Kidney (tissue), 14 donors: Measurements from ENCODE around the gene PSMD1. TPM values are rescaled to one million over a fixed set of nuclear protein-coding genes. Genes with fewer than 3 reads are reported as not detected.

ENCODE experiments used
- DNase-seq, 5 donors: peaks; one replicate each; pipeline ENCODE4 v3.0.0-alpha.2; 2013 to 2020
- FAIRE-seq: peaks from 2 replicates; lab custom pipeline; 2012; peaks lifted over from hg19 to GRCh38; lab: Jason Lieb, UNC
- H3K27ac ChIP-seq, 2 donors: one replicate each; pipeline ENCODE4 v1.7.0; 2013; ENCODE audit warnings: low read depth in 2 of 2, low read length in 2 of 2, inconsistent platforms in 1 of 2
- H3K27me3 ChIP-seq: one replicate; pipeline ENCODE4 v1.7.1; 2013; ENCODE audit warnings: low read length, inconsistent platforms; ENCODE audit not compliant: control insufficient read depth, insufficient read depth
- H3K36me3 ChIP-seq, 3 donors: one replicate each; pipeline versions ENCODE4 v1.7.0 to v1.7.1; 2013; ENCODE audit warnings: low read length in 3 of 3, control low read depth in 1 of 3, inconsistent platforms in 1 of 3; ENCODE audit not compliant: insufficient read depth in 3 of 3, control insufficient read depth in 2 of 3
- H3K4me1 ChIP-seq, 3 donors: one replicate each; pipeline versions ENCODE4 v1.7.0 to v1.7.1; 2013; ENCODE audit warnings: low read length in 3 of 3, inconsistent platforms in 1 of 3, low read depth in 1 of 3; ENCODE audit not compliant: control insufficient read depth in 2 of 3, insufficient read depth in 2 of 3
- H3K4me3 ChIP-seq, 3 donors: one replicate each; pipeline versions ENCODE4 v1.7.0 to v1.8.1; 2013; ENCODE audit warnings: low read length in 3 of 3, control low read depth in 1 of 3, inconsistent platforms in 1 of 3
- H3K9ac ChIP-seq, 3 donors: one replicate each; pipeline versions ENCODE4 v1.7.0 to v1.7.1; 2013; ENCODE audit warnings: low read length in 3 of 3, control low read depth in 1 of 3, inconsistent platforms in 1 of 3
- H3K9me3 ChIP-seq, 3 donors: one replicate each; pipeline versions ENCODE4 v1.7.0 to v1.7.1; 2013; ENCODE audit warnings: low read length in 3 of 3, control low read depth in 1 of 3, inconsistent platforms in 1 of 3; ENCODE audit not compliant: control insufficient read depth in 2 of 3, insufficient read depth in 1 of 3
- intact Hi-C: fragments of 100-400 bp; cut with DNase I; formaldehyde crosslinking; loops from one replicate; pipeline ENCODE4 v1.11.1; 2022
- polyA plus RNA-seq: library from polyadenylated mRNA; stranded (reverse); fragments of 350-450 nt; fragmentation: Illumina TruSeq; extraction: RNeasy Lipid Tissue Mini Kit (QIAGEN cat#74804); gene quantifications from one replicate; pipeline ENCODE4 v1.2.3, GENCODE V29; 2014; ENCODE audit warnings: low read depth, low replicate concordance; ENCODE audit not compliant: insufficient read depth
- total RNA-seq: library from RNA; stranded (reverse); fragmentation: NEBNext Ultra II Directional; extraction: Animal tissue kit (Norgen Biotek cat#: 25700); gene quantifications from one replicate; pipeline ENCODE4 v1.2.1, GENCODE V29; 2021
- TF ChIP-seq, protein P1 (sequence below): IDR thresholded peaks from 3 replicates; pipeline ENCODE4 v1.5.1; 2012; ENCODE audit warnings: mild to moderate bottlenecking, moderate library complexity, borderline replicate concordance; ENCODE audit not compliant: insufficient read depth; ENCODE audit errors: extremely low read depth
- donor health status: control.
- donor health status: control.
- donor health status: control.
- donor health status: control.
- donor health status: control.
- donor health status: DM: yes; HTN: yes; CAD: no.
- donor health status: Normal renal cell carcinoma (clear cell type).

PSMD1 gene
- total and polyA plus RNA-seq, 2 donors from 2014 or later, result 75.6 to 95.4 TPM

DNA sequence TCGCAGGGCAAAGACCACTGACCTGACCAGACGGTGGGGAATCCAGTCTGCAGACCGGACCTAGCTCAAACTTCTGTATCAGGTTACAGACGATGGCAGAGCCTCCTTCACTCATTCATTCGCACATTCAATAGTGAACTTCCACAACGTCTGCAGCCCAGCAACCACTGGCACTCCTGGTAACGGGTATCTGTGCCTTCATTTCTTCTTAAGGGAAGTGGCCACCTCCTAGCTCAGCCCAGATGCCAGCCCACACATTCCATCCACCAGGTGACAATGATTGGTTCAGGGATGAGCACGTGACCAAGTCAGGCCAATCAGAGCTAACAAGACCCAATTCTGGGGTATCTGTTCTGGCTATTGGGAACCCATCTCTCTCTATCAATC, 125.8 kb downstream of the PSMD1 start:
- FAIRE-seq (no peak), DNase-seq (no peak)
- TF ChIP-seq, protein P1, sequence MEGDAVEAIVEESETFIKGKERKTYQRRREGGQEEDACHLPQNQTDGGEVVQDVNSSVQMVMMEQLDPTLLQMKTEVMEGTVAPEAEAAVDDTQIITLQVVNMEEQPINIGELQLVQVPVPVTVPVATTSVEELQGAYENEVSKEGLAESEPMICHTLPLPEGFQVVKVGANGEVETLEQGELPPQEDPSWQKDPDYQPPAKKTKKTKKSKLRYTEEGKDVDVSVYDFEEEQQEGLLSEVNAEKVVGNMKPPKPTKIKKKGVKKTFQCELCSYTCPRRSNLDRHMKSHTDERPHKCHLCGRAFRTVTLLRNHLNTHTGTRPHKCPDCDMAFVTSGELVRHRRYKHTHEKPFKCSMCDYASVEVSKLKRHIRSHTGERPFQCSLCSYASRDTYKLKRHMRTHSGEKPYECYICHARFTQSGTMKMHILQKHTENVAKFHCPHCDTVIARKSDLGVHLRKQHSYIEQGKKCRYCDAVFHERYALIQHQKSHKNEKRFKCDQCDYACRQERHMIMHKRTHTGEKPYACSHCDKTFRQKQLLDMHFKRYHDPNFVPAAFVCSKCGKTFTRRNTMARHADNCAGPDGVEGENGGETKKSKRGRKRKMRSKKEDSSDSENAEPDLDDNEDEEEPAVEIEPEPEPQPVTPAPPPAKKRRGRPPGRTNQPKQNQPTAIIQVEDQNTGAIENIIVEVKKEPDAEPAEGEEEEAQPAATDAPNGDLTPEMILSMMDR, result no peak
- no peak overlapping the region for H3K9ac ChIP-seq
- no peak overlapping the region for H3K4me3 ChIP-seq
- peaks cover 0 to 7% (median 0%) of the 10 kb centered on the region in 3 donors for H3K4me1 ChIP-seq
- H3K27me3 ChIP-seq, result no peaks in the 10 kb centered on the region
- H3K36me3 ChIP-seq, result no peaks in the 10 kb centered on the region
- no peaks in the 10 kb centered on the region for H3K9me3 ChIP-seq
- no peak overlapping the region for H3K27ac ChIP-seq
- intact Hi-C loops, result no loop called here

DNA sequence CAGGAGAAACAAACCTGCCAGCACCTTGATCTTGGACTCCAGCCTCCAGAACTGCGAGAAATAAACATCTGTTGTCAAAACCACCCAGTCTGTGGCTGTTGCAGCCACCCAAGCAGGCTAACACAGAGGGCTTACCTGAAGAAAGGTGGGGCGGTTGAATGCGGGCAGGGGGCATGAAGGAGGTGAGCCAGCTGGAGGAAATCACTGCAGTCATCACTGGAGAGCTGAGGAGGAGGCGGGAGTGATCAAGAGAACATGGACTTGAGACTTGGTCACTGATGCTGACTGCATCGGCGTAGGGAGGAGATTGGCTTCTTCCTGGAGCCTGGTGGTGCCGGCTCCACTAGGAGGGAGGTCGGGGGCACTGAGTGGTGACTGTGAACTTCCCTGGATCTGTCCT, 127.2 kb downstream of the PSMD1 start:
- Histone ChIP-seq H3K9me3 (no peaks in the 10 kb centered on the region), H3K27ac (no peak overlapping the region), H3K4me3 (no peak overlapping the region), H3K27me3 (no peaks in the 10 kb centered on the region), H3K36me3 (no peaks in the 10 kb centered on the region), H3K9ac (no peak overlapping the region), H3K4me1 (peaks cover 0 to 7% (median 0%) of the 10 kb centered on the region in 3 donors)
- TF ChIP-seq, protein P1, result no peak
- FAIRE-seq (no peak), DNase-seq (no peak)
- intact Hi-C loops, result no loop called here

DNA sequence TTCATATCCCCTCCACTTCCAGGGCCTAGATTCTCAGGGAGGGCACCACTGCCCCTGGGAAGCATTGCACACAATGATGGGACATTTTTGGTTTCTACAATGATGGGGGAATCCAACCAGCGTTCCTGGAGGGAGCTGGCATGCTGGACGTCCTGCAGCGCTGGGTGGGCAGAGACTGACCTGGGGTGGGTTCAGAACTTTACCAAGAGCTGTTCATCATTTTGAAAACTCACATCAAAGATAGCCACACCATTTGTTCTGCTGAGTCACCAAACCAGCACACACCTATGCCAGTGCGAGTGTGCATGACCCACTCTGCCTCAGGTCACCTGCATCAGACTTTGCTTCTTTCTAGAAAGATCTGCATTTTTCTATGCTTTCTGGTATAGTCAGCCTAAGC, 127.7 kb downstream of the PSMD1 start:
- no peak for DNase-seq
- Histone ChIP-seq H3K9me3 (no peaks in the 10 kb centered on the region), H3K9ac (no peak overlapping the region), H3K27ac (no peak overlapping the region), H3K27me3 (no peaks in the 10 kb centered on the region), H3K4me1 (peaks cover 0 to 7% (median 0%) of the 10 kb centered on the region in 3 donors), H3K36me3 (no peaks in the 10 kb centered on the region), H3K4me3 (no peak overlapping the region)
- intact Hi-C loops, result no loop called here
- TF ChIP-seq, protein P1, result no peak
- no peak for FAIRE-seq
